Activated CD8-positive, alpha-beta memory T cell treated with anti-CD3 and anti-CD28 coated beads for 48 hours (primary cell): ENCODE results near the gene CBR3.
A peak's percentile ranks its signal among the peaks of the same experiment; 100 is the strongest.
"Not testable (repeated sequence)": the region's sequence is repeated elsewhere in the genome, so short reads cannot be mapped to it uniquely, and the experiment has no call there.

Source experiments
- DNase-seq, 3 experiments: peaks; one replicate each; pipeline ENCODE4 v3.0.0-alpha.2; 2020; ENCODE audit warnings: low read depth in 2 of 3, low spot score in 2 of 3

The CBR3 gene

GRCh38 chr21:36117286-36117741, 17.6 kb upstream of the CBR3 start:
- DNase-seq = no peak

- DNase-seq = no peak
Measured at GRCh38 chr21:36120304-36120888, 14.5 kb upstream of the CBR3 start.

GRCh38 chr21:36122977-36123376, 11.9 kb upstream of the CBR3 start:
- no peak for DNase-seq

GRCh38 chr21:36124395-36124794, 10.5 kb upstream of the CBR3 start:
- no peak for DNase-seq

- DNase-seq = no peak
Measured at GRCh38 chr21:36125512-36126207, 9.2 kb upstream of the CBR3 start.

GRCh38 chr21:36126208-36126565, 8.7 kb upstream of the CBR3 start:
- DNase-seq = no peak

GRCh38 chr21:36126621-36127110, 8.2 kb upstream of the CBR3 start:
- DNase-seq = no peak

GRCh38 chr21:36127250-36127904, 7.5 kb upstream of the CBR3 start:
- DNase-seq = no peak

GRCh38 chr21:36127977-36128376, 6.9 kb upstream of the CBR3 start:
- DNase-seq = no peak

GRCh38 chr21:36129219-36129618, 5.7 kb upstream of the CBR3 start:
- DNase-seq = no peak

GRCh38 chr21:36130414-36130762, 4.5 kb upstream of the CBR3 start:
- not testable (repeated sequence) for DNase-seq

- not testable (repeated sequence) for DNase-seq
Measured at GRCh38 chr21:36130839-36131238, 4.0 kb upstream of the CBR3 start.

GRCh38 chr21:36132696-36133095, 2.2 kb upstream of the CBR3 start:
- DNase-seq = no peak

GRCh38 chr21:36135391-36136102, 668 bp downstream of the CBR3 start:
- peak in 2 of 3 experiments; percentile 31 to 32 for DNase-seq

- DNase-seq = not testable (repeated sequence)
Measured at GRCh38 chr21:36139791-36140190, 4.9 kb downstream of the CBR3 start.

GRCh38 chr21:36141513-36141925, 6.6 kb downstream of the CBR3 start:
- peak in 2 of 3 experiments; percentile 33 to 70 for DNase-seq

- not testable (repeated sequence) for DNase-seq
Measured at GRCh38 chr21:36144233-36144632, 9.4 kb downstream of the CBR3 start.

- DNase-seq = no peak
Measured at GRCh38 chr21:36145259-36145658, 10.4 kb downstream of the CBR3 start.

- no peak for DNase-seq
Measured at GRCh38 chr21:36147911-36148310, 13.0 kb downstream of the CBR3 start.

- no peak for DNase-seq
Measured at GRCh38 chr21:36148886-36149285, 14.0 kb downstream of the CBR3 start.
